Measurements from ENCODE around the gene C10orf90. TPM values are rescaled to one million over a fixed set of nuclear protein-coding genes. Genes with fewer than 3 reads are reported as not detected.
A peak's percentile ranks its signal among the peaks of the same experiment; 100 is the strongest.

The C10orf90 gene
- total and polyA plus RNA-seq, 7 donors: 0.03 to 1.1 (median 0.33) TPM; not detected in 4

DNA sequence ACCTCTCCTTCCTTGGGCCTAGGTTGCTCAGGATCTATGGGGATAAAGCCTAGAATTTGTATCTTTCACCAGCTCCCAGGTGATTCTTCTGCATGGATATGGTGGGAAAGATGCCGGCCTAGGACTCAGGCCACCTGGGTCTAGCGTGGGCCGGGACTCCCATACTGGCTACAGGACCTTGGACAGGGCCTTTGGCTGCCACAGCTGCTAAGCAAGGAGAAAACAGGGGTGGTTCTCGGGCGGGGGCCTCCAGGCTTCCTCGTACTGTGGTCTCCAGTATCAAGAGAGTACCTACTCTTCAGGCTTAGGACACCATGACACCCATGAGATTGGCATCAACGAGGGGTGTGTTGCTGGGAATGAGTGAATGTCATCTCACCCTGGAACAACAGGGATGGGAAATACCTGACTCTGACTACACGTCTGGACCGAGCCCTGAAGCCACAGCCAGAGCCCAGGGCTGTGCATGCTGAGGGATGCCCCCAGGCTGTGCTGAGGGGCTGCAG is 161.9 kb downstream of the C10orf90 start:
- Histone ChIP-seq H3K27me3 (no peaks in the 10 kb centered on the region), H3K36me3 (no peaks in the 10 kb centered on the region), H3K4me3 (no peak overlapping the region), H3K9me3 (no peaks in the 10 kb centered on the region), H3K27ac (no peak overlapping the region), H3K4me1 (no peaks in the 10 kb centered on the region)
- DNase-seq: no peak
- 66 to 77% methylated on average over 9 of the region's 9 CpGs for WGBS, 2 donors
- intact Hi-C loops (cut with DNase I): no loop called here
- TF ChIP-seq EP300 (IDR thresholded peaks at IDR 0.05) (no peak), POLR2A (IDR thresholded peaks at IDR 0.05) (no peak), POLR2AphosphoS5 (IDR thresholded peaks at IDR 0.05) (no peak)
- TF ChIP-seq, protein P1, sequence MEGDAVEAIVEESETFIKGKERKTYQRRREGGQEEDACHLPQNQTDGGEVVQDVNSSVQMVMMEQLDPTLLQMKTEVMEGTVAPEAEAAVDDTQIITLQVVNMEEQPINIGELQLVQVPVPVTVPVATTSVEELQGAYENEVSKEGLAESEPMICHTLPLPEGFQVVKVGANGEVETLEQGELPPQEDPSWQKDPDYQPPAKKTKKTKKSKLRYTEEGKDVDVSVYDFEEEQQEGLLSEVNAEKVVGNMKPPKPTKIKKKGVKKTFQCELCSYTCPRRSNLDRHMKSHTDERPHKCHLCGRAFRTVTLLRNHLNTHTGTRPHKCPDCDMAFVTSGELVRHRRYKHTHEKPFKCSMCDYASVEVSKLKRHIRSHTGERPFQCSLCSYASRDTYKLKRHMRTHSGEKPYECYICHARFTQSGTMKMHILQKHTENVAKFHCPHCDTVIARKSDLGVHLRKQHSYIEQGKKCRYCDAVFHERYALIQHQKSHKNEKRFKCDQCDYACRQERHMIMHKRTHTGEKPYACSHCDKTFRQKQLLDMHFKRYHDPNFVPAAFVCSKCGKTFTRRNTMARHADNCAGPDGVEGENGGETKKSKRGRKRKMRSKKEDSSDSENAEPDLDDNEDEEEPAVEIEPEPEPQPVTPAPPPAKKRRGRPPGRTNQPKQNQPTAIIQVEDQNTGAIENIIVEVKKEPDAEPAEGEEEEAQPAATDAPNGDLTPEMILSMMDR (IDR thresholded peaks at IDR 0.05): no peak

DNA sequence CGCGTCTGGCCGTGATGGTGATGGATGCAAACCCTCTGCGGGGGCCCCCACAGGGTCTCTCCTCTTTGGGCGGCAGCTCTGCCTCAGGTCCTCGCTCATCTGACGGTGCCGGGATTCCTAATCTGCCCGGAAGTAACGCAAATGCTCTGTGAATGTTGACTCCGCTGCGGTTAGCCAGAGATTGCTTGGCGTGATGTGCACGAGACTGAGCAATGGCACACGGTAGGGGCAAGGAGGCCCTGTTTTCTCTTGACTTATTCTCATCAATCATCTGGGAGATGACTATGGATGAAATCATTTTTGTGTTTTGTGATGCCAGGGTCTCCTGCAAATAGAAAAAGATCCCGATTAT is 165.8 kb downstream of the C10orf90 start:
- no peaks in the 10 kb centered on the region for H3K4me1 ChIP-seq
- no peak overlapping the region for H3K4me3 ChIP-seq
- intact Hi-C loops (cut with DNase I): loop anchor here (5.0 kb wide), 1 partner anchor 522 kb away; no protein-coding TSS in a partner anchor
- no peak for DNase-seq
- TF ChIP-seq POLR2AphosphoS5 (IDR thresholded peaks at IDR 0.05) (no peak), POLR2A (IDR thresholded peaks at IDR 0.05) (no peak), EP300 (IDR thresholded peaks at IDR 0.05) (no peak)
- TF ChIP-seq, protein P1 (IDR thresholded peaks at IDR 0.05): no peak
- 85 to 88% methylated on average over 16 of the region's 16 CpGs for WGBS, 2 donors
- H3K27me3 ChIP-seq: no peaks in the 10 kb centered on the region
- no peaks in the 10 kb centered on the region for H3K36me3 ChIP-seq
- H3K27ac ChIP-seq: no peak overlapping the region
- no peaks in the 10 kb centered on the region for H3K9me3 ChIP-seq

DNA sequence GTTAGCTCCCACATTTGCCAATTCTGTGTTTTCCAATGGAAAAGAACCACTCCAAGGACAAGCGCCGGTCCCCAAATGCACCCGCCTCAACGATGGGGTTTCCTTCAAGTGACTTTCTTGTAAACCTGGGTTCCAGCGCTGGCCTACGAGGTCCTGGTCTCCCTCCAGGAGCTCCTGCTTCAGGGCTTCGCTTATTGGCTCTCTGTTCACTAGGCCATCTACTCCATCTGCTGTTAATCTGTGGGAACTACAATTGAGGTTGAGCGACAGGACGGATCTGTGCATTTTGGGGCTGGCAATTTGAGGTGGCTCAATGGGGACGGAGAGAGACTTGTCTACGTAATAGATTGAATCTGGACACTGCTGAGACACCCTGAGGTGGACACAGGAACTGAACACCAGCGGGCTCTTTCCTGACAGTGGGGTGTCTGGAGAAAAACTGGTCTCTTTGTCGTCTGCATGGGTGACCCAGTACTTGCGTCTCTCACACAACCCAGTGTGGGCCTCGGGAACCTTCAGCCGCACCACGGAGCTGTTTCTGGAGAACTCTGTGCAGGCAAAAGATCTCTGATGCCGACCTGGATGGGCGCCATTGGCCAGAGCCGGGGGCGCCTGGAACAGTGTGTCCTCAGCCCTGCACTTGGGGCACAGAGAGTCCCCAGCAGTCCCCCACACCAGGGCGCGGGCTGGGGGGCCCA is 166.3 kb downstream of the C10orf90 start:
- H3K9me3 ChIP-seq: no peaks in the 10 kb centered on the region
- intact Hi-C loops (cut with DNase I): loop anchor here (5.0 kb wide), 1 partner anchor 522 kb away; no protein-coding TSS in a partner anchor
- TF ChIP-seq, protein P1 (IDR thresholded peaks at IDR 0.05): peak in 3 of 4 experiments; percentile 38 to 54 (median 46)
- TF ChIP-seq EP300 (IDR thresholded peaks at IDR 0.05) (no peak), POLR2A (IDR thresholded peaks at IDR 0.05) (no peak)
- H3K36me3 ChIP-seq: no peaks in the 10 kb centered on the region
- no peak overlapping the region for H3K4me3 ChIP-seq
- no peak overlapping the region for H3K27ac ChIP-seq
- WGBS, 2 donors: 60 to 62% methylated on average over 23 of the region's 23 CpGs
- DNase-seq: no peak
- no peaks in the 10 kb centered on the region for H3K4me1 ChIP-seq
- no peaks in the 10 kb centered on the region for H3K27me3 ChIP-seq

DNA sequence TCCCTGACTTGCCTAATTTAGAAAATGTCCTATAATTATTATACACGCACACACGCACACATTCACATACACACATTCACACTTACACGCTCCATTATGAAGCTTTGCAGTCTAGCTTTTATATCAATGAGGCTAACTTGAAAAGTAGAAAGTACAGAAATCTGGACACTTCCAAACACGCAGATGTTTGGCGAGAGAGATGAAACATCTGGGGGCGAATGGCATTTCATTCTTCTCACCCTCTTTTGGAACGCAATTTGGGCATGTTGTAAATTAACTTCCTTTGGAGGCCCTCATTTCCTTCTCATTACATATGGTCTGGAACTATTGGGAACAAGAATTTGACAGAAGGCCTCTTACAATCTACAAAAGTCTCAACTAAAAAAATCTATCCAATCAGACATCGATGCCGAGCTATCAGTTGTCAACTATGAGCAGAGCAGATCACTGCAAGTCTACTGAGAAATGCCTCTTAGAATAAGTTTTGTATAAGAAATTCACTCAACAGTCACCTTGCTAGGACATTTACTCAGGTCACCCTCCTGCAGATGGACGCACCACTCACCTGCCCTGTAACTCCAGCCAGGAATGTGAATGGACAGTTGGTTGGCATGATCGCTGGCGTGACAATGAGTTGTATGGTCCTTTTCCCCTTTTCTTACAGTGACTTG is 167.0 kb downstream of the C10orf90 start:
- intact Hi-C loops (cut with DNase I): loop anchor here (5.0 kb wide), 1 partner anchor 521 kb away; no protein-coding TSS in a partner anchor
- no peaks in the 10 kb centered on the region for H3K36me3 ChIP-seq
- DNase-seq: no peak

DNA sequence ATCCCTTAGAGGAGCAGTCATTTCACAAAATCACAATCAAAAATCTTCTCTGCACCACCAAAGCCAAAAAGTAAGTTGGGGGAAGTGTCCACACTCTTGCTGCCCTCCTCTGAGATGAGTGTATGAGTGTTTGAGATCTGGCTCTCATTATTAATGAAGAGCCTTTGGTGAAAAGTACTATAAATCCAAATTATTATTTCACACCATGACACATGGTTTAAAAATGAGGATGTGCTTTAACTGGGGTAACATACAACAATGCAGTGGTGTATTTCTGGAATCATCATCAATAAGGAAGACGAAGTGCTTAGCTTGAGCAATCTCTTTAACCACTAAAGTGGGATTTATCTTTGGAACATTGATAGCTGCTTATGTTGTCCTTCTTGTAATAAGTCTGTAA is 168.1 kb downstream of the C10orf90 start:
- TF ChIP-seq, protein P1 (IDR thresholded peaks at IDR 0.05): no peak
- TF ChIP-seq POLR2A (IDR thresholded peaks at IDR 0.05): no peak
- TF ChIP-seq POLR2AphosphoS5 (IDR thresholded peaks at IDR 0.05): no peak
- TF ChIP-seq EP300 (IDR thresholded peaks at IDR 0.05): no peak
- 77 to 85% methylated on average over 1 of the region's 1 CpG for WGBS, 2 donors

More for the DNA sequence above, 167.0 kb downstream of the C10orf90 start:
- TF ChIP-seq EP300 (IDR thresholded peaks at IDR 0.05): no peak
- WGBS, 2 donors: 83 to 94% methylated on average over 12 of the region's 12 CpGs
- Histone ChIP-seq H3K27me3 (no peaks in the 10 kb centered on the region), H3K27ac (no peak overlapping the region), H3K4me3 (no peak overlapping the region), H3K9me3 (no peaks in the 10 kb centered on the region), H3K4me1 (no peaks in the 10 kb centered on the region)

More for the DNA sequence above, 168.1 kb downstream of the C10orf90 start:
- Histone ChIP-seq H3K9me3 (no peaks in the 10 kb centered on the region), H3K36me3 (no peaks in the 10 kb centered on the region), H3K27ac (no peak overlapping the region), H3K4me3 (no peak overlapping the region), H3K27me3 (no peaks in the 10 kb centered on the region), H3K4me1 (no peaks in the 10 kb centered on the region)
- intact Hi-C loops (cut with DNase I): loop anchor here (5.0 kb wide), 1 partner anchor 520 kb away; no protein-coding TSS in a partner anchor
- no peak for DNase-seq
